AG04450 (cell line): ENCODE data around the gene MANSC4. TPM values are rescaled to one million over a fixed set of nuclear protein-coding genes. Genes with fewer than 3 reads are reported as not detected.

Source experiments
- CTCF ChIA-PET: fragments of 300-600, 350-600 bp; formaldehyde crosslinking; extraction: SDS; loops from one replicate; lab custom pipeline; 2022; ENCODE audit warnings: antibody characterized with exemption, inconsistent platforms; lab: Charles Lee
- POLR2A ChIA-PET: fragments of 350-600 bp; formaldehyde crosslinking; extraction: SDS; loops from one replicate; lab custom pipeline; 2021; ENCODE audit warnings: antibody characterized with exemption, inconsistent platforms; lab: Yijun Ruan, JAX
- DNase-seq: peaks from one replicate; pipeline ENCODE4 v3.0.0-alpha.2; 2011; ENCODE audit warnings: low read depth, low spot score
- H3K27ac ChIP-seq: one replicate; pipeline ENCODE4 v1.5.1; 2012; ENCODE audit warnings: low read depth, low read length, control low read depth
- H3K27me3 ChIP-seq: one replicate; pipeline ENCODE4 v1.6.0; 2012; ENCODE audit warnings: low read length; ENCODE audit not compliant: control insufficient read depth, insufficient read depth
- H3K4me3 ChIP-seq: 2 replicates; pipeline ENCODE4 v1.5.1; 2011; ENCODE audit warnings: mild to moderate bottlenecking, low read depth, low read length, control low read depth
- H3K9me3 ChIP-seq: 2 replicates; pipeline ENCODE4 v1.5.1; 2012; ENCODE audit warnings: low read length; ENCODE audit not compliant: control insufficient read depth, insufficient read depth
- polyA plus RNA-seq: library from polyadenylated mRNA; depleted of rRNA; stranded (reverse); fragments of >200 nt; gene quantifications from 2 replicates; pipeline ENCODE4 v1.2.3, GENCODE V29; 2011
- TF ChIP-seq, protein P1 (sequence below): IDR thresholded peaks from 2 replicates; pipeline ENCODE4 v1.5.1; 2011; ENCODE audit warnings: low read depth, low read length, control low read depth, inconsistent platforms

Gene MANSC4
- polyA plus RNA-seq, 1 experiment = not detected

DNA sequence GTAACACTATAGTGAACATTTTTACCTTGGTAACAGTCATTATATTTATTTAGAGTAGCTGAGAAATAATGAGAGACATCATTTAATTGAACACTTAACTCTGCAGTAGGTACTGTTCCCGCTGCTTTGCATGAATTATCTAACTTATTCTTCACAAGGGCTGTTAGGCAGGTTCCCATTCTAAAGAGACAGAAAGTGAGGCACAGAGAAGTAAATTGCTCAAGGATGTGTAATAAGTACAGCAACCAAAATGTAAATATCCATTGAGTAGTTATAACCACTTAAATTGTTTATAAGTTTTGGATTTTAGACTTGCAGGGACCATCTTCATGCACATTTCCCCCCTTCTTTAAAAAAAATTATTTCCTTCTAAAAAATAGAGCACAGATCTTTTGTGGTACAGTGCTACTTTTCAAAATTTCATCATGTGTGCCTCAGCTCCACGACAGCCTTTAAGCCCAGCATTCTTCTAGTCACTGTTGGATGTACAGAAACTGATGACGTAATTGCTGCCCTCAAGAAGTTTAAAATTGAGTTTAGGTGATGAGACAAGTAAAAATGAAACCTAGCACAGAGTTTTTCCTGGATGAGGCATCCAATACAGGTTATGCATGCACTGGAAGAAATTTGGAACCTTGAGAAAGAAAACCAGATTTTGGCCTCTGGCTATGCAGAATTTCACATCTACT is 6.0 kb upstream of the MANSC4 start:
- H3K9me3 ChIP-seq = no peaks in the 10 kb centered on the region
- ChIA-PET POLR2A (no interaction called here), CTCF (interaction anchor here (0.6 to 1.4 kb wide), 2 partner anchors 154 to 189 kb away, joined by 3 read pairs; no protein-coding TSS in a partner anchor)
- peak; percentile 44 for DNase-seq
- no peak overlapping the region; the same call in 1 of the 2 replicates for H3K4me3 ChIP-seq
- peak overlapping the region; percentile 66 for H3K27ac ChIP-seq
- TF ChIP-seq, protein P1, sequence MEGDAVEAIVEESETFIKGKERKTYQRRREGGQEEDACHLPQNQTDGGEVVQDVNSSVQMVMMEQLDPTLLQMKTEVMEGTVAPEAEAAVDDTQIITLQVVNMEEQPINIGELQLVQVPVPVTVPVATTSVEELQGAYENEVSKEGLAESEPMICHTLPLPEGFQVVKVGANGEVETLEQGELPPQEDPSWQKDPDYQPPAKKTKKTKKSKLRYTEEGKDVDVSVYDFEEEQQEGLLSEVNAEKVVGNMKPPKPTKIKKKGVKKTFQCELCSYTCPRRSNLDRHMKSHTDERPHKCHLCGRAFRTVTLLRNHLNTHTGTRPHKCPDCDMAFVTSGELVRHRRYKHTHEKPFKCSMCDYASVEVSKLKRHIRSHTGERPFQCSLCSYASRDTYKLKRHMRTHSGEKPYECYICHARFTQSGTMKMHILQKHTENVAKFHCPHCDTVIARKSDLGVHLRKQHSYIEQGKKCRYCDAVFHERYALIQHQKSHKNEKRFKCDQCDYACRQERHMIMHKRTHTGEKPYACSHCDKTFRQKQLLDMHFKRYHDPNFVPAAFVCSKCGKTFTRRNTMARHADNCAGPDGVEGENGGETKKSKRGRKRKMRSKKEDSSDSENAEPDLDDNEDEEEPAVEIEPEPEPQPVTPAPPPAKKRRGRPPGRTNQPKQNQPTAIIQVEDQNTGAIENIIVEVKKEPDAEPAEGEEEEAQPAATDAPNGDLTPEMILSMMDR = no peak
- H3K27me3 ChIP-seq = no peaks in the 10 kb centered on the region

DNA sequence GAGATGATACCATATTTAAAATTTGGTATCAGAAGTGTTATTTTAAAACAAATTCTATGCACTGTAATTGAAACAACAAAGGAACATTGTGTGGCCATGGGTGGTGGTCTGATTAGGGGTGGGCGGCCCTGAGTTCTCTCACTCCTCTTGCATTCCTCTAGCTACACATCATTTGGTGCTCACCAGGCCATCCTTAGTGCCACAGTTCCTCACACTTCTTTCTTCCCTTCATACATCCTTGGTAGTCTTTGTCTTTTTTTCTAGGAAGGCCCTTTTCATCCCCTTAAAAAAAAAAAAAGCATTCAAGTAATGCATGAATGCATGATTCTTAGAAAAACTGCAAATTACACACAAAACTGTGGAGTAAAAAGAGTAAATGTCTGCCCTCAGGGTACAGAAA is 2.4 kb upstream of the MANSC4 start:
- no peak for DNase-seq
- peak overlapping the region; percentile 88 for H3K4me3 ChIP-seq
- CTCF ChIA-PET = no interaction called here
- no peak overlapping the region for H3K27ac ChIP-seq
- H3K27me3 ChIP-seq = no peaks in the 10 kb centered on the region
- TF ChIP-seq, protein P1 = no peak
- POLR2A ChIA-PET = no interaction called here
- H3K9me3 ChIP-seq = no peaks in the 10 kb centered on the region; the same call in 1 of the 2 replicates

DNA sequence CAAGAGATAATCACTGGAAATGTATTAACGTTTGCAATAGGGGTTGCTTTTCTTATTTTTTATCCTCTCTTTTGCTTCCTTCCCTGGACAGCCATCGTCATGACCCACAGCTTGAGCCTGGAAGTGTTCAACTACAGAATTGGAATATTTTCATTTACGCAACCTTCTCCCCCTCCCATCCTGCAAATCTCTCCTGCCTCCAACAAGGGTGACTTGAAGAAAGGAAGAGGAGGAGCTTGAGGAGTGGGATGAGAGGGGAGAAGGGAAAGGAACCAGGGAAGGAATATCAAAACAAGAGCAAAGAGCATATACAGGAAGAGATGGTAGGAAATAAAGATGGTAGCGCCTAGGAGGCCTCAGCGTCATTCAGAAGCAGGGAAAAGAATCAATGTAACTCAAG is 1.6 kb upstream of the MANSC4 start:
- ChIA-PET POLR2A (interaction anchor here (0.5 kb wide), 1 partner anchor 30 kb away, joined by 8 read pairs; no protein-coding TSS in a partner anchor), CTCF (no interaction called here)
- no peaks in the 10 kb centered on the region; the same call in 1 of the 2 replicates for H3K9me3 ChIP-seq
- no peak for DNase-seq
- no peaks in the 10 kb centered on the region for H3K27me3 ChIP-seq
- H3K27ac ChIP-seq = peak overlapping the region; percentile 75
- TF ChIP-seq, protein P1 = no peak
- H3K4me3 ChIP-seq = peak overlapping the region; percentile 88

GRCh38 chr12:27780612-27781408 is 774 bp upstream of the MANSC4 start:
- H3K4me3 ChIP-seq = peak overlapping the region; percentile 88
- DNase-seq = no peak
- TF ChIP-seq, protein P1 = no peak
- H3K9me3 ChIP-seq = no peaks in the 10 kb centered on the region; the same call in 1 of the 2 replicates
- ChIA-PET POLR2A (interaction anchor here (0.5 to 1.4 kb wide), 6 partner anchors 14 to 126 kb away, joined by 3 to 6 read pairs (median 4); no protein-coding TSS in a partner anchor), CTCF (no interaction called here)
- H3K27ac ChIP-seq = peak overlapping the region; percentile 70
- no peaks in the 10 kb centered on the region for H3K27me3 ChIP-seq
